Pancreas (tissue), 10 donors: ENCODE measurements around the gene GRIP1. TPM values are rescaled to one million over a fixed set of nuclear protein-coding genes. Genes with fewer than 3 reads are reported as not detected.

ENCODE experiments used
- ATAC-seq, 4 donors: fragments of 200-7000 bp; cut with Tn5 transposase; one replicate each; pipeline versions ENCODE4 v1.8.0 to v1.9.1; 2020; ENCODE audit warnings: mild to moderate bottlenecking in 4 of 4, moderate library complexity in 4 of 4
- DNase-seq, 6 donors: peaks; one replicate each; pipeline ENCODE4 v3.0.0-alpha.2; 2020
- FAIRE-seq: peaks from 2 replicates; lab custom pipeline; 2012; peaks lifted over from hg19 to GRCh38; lab: Jason Lieb, UNC
- H3K27ac ChIP-seq, 4 donors: fragments of 200-600 bp; sonication (generic); 1 replicate in 3 of 4; 2 replicates in 1 of 4; pipeline versions ENCODE4 v1.5.0 to v1.8.0; 2020
- H3K27me3 ChIP-seq, 4 donors: fragments of 200-600 bp; one replicate each; pipeline ENCODE4 v1.8.0; 2021
- H3K36me3 ChIP-seq, 3 donors: fragments of 200-600 bp; sonication (generic) in 1 of 3; one replicate each; pipeline versions ENCODE4 v1.5.0 to v1.8.0; 2020 to 2021
- H3K4me1 ChIP-seq, 3 donors: fragments of 200-600 bp; one replicate each; pipeline ENCODE4 v1.8.0; 2021
- H3K4me3 ChIP-seq, 4 donors: fragments of 200-600 bp; sonication (generic) in 2 of 4; one replicate each; pipeline versions ENCODE4 v1.5.0 to v1.8.0; 2020 to 2021
- H3K9me3 ChIP-seq, 4 donors: fragments of 200-600 bp; one replicate each; pipeline ENCODE4 v1.8.0; 2021
- CTCF ChIP-seq, 4 donors: fragments of 200-600 bp; sonication (generic) in 3 of 4; IDR thresholded peaks; one replicate each; pipeline versions ENCODE4 v1.5.0 to v1.8.0; 2021; ENCODE audit warnings: antibody characterized with exemption in 4 of 4
- WGBS, 2 donors: extraction: QIAGEN DNeasy Blood & Tissue Kit; methylation state at CpG; one replicate each; pipeline ENCODE4 v1.1.7; 2013; 5-methylcytosine and 5-hydroxymethylcytosine counted together
- intact Hi-C, 3 donors: fragments of 100-400 bp; cut with DNase I; formaldehyde crosslinking; loops; one replicate each; pipeline versions ENCODE4 v1.11.1 to v1.14.2; 2022
- polyA plus RNA-seq, 2 donors: library from polyadenylated mRNA; stranded (reverse); fragments of 200-250 nt; gene quantifications; one replicate each; pipeline ENCODE4 v1.2.3, GENCODE V29; 2013
- total RNA-seq, 6 donors: library from RNA; stranded (reverse); fragmentation: NEBNext Ultra II Directional in 4 of 6; extraction: Animal tissue kit (Norgen Biotek cat#: 25700) in 4 of 6; gene quantifications; one replicate each; pipeline versions ENCODE4 v1.2.1 to v1.2.4, GENCODE V29; 2021 to 2023
- donor health status: healthy with polysubstance abuse.
- donor health status: DM: no; HTN: no; CAD: no; lungs with moderate emphysema.
- donor health status: DM: no; HTN: no; CAD: no.
- donor health status: control.
- donor health status: control.
- donor health status: Bipolar disorder and iron deficiency.
- donor health status: DM: yes; HTN: yes; CAD: no.
- donor health status: DM: no; HTN: no; CAD: no.
- donor health status: DM: no; HTN: no; CAD: no.
- donor health status: DM: yes; HTN: yes; CAD: no.

The GRIP1 gene
- total and polyA plus RNA-seq, 8 donors, result 0.89 to 6.8 (median 4.7) TPM

- no peaks in the 10 kb centered on the region for H3K27me3 ChIP-seq
- no peak for TF ChIP-seq CTCF (IDR thresholded peaks at IDR 0.05)
- no peaks in the 10 kb centered on the region for H3K9me3 ChIP-seq
- ATAC-seq, result no peak
- FAIRE-seq, result no peak
- WGBS, 2 donors, result 63 to 83% methylated on average over 4 of the region's 4 CpGs
- no peak overlapping the region for H3K4me3 ChIP-seq
- DNase-seq, result no peak
- H3K27ac ChIP-seq, result no peak overlapping the region
- H3K36me3 ChIP-seq, result no peaks in the 10 kb centered on the region
- intact Hi-C loops, result no loop called here
- H3K4me1 ChIP-seq, result peaks cover 0 to 4% (median 0%) of the 10 kb centered on the region in 3 donors
Observed at GRCh38 chr12:66699738-66700482, 21.0 kb upstream of the GRIP1 start.

GRCh38 chr12:66698558-66698957 lies 19.7 kb upstream of the GRIP1 start:
- no peak overlapping the region for H3K4me3 ChIP-seq
- WGBS, 2 donors, result 91 to 92% methylated on average over 4 of the region's 4 CpGs
- no peak for ATAC-seq
- no peaks in the 10 kb centered on the region for H3K36me3 ChIP-seq
- no peak for FAIRE-seq
- peaks cover 0 to 4% (median 0%) of the 10 kb centered on the region in 3 donors for H3K4me1 ChIP-seq
- no peak for TF ChIP-seq CTCF (IDR thresholded peaks at IDR 0.05)
- H3K9me3 ChIP-seq, result no peaks in the 10 kb centered on the region
- H3K27me3 ChIP-seq, result no peaks in the 10 kb centered on the region
- no peak for DNase-seq
- no peak overlapping the region for H3K27ac ChIP-seq
- intact Hi-C loops, result no loop called here

GRCh38 chr12:66697404-66697803 lies 18.5 kb upstream of the GRIP1 start:
- DNase-seq (no peak), ATAC-seq (no peak), FAIRE-seq (no peak)
- 56 to 66% methylated on average over 3 of the region's 3 CpGs for WGBS, 2 donors
- Histone ChIP-seq H3K27me3 (no peaks in the 10 kb centered on the region), H3K4me3 (no peak overlapping the region), H3K4me1 (peaks cover 0 to 4% (median 0%) of the 10 kb centered on the region in 3 donors), H3K9me3 (no peaks in the 10 kb centered on the region), H3K27ac (no peak overlapping the region), H3K36me3 (no peaks in the 10 kb centered on the region)
- intact Hi-C loops, result no loop called here
- TF ChIP-seq CTCF (IDR thresholded peaks at IDR 0.05), result no peak

- Histone ChIP-seq H3K9me3 (no peaks in the 10 kb centered on the region), H3K4me1 (peaks cover 0 to 4% (median 0%) of the 10 kb centered on the region in 3 donors), H3K27me3 (no peaks in the 10 kb centered on the region), H3K36me3 (no peaks in the 10 kb centered on the region), H3K4me3 (no peak overlapping the region), H3K27ac (no peak overlapping the region)
- ATAC-seq (peak; percentile 89 to 94 (median 93)), FAIRE-seq (no peak), DNase-seq (peak; percentile 42 to 77 (median 60))
- intact Hi-C loops, result no loop called here
- whole genome bisulfite sequencing, 2 donors, result 19 to 27% methylated on average over 5 of the region's 5 CpGs
- no peak for TF ChIP-seq CTCF (IDR thresholded peaks at IDR 0.05)
Observed at GRCh38 chr12:66694666-66695613, 16.1 kb upstream of the GRIP1 start.
